ENCODE results near the gene GPR35. TPM values are rescaled to one million over a fixed set of nuclear protein-coding genes. Genes with fewer than 3 reads are reported as not detected.
A peak's percentile ranks its signal among the peaks of the same experiment; 100 is the strongest.

The GPR35 gene
- total and polyA plus RNA-seq, 11 donors, result 0.48 to 2.7 (median 0.93) TPM; not detected in 1

DNA sequence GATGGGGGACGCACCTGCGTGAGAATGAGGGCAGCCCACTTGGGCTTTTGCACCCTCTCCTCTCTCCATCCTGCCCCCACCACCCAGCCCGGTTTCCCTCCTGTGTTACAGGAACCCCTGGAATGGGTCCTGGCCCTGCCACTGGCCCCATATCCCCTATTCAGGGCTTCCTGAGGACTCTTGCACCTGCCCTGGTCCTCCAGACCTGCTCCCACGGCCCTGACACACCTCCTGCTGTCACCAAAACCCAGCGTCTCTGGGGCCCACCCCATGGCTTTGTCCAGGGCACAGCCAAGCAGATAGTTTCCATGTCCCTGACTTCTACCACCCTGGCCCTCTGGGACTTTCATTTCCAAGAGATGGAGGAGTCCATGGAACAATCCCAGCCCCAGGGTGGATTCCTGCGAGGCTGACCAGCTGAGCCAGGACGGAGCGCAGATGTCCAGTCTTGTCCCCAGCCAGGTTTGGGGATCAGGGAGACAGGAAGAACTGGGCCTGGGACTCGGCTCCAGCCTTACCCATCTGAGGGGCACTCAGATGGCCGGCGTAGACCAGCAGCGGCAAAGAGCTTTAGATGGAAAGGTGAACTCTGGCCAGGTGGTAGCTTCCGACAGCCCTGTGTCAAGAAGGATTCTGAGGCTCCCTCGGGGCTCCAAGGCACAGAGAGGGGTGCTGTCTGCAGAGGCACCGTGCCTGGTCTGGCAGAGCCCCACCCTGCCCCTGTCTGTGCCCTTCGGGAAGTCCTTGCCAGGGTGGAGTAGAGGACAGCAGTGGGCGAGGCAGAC is 12.0 kb downstream of the GPR35 start:
- no peaks in the 10 kb centered on the region for H3K4me1 ChIP-seq
- no peak overlapping the region for H3K4me3 ChIP-seq
- TF ChIP-seq, protein P1, sequence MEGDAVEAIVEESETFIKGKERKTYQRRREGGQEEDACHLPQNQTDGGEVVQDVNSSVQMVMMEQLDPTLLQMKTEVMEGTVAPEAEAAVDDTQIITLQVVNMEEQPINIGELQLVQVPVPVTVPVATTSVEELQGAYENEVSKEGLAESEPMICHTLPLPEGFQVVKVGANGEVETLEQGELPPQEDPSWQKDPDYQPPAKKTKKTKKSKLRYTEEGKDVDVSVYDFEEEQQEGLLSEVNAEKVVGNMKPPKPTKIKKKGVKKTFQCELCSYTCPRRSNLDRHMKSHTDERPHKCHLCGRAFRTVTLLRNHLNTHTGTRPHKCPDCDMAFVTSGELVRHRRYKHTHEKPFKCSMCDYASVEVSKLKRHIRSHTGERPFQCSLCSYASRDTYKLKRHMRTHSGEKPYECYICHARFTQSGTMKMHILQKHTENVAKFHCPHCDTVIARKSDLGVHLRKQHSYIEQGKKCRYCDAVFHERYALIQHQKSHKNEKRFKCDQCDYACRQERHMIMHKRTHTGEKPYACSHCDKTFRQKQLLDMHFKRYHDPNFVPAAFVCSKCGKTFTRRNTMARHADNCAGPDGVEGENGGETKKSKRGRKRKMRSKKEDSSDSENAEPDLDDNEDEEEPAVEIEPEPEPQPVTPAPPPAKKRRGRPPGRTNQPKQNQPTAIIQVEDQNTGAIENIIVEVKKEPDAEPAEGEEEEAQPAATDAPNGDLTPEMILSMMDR (IDR thresholded peaks at IDR 0.05), result no peak
- TF ChIP-seq POLR2A (IDR thresholded peaks at IDR 0.05), result no peak
- DNase-seq (peak in 2 of 5 donors; percentile 11 to 60), ATAC-seq (no peak)
- WGBS, 4 donors, result 75 to 84% (median 81%) methylated on average over 10 to 17 of the region's 17 CpGs
- intact Hi-C loops (cut with DNase I), result no loop called here
- peaks cover 0 to 9% (median 0%) of the 10 kb centered on the region in 12 donors for H3K9me3 ChIP-seq
- no peak overlapping the region for H3K27ac ChIP-seq
- peaks cover 0 to 3% (median 0%) of the 10 kb centered on the region in 9 donors for H3K27me3 ChIP-seq
- no peaks in the 10 kb centered on the region for H3K36me3 ChIP-seq

DNA sequence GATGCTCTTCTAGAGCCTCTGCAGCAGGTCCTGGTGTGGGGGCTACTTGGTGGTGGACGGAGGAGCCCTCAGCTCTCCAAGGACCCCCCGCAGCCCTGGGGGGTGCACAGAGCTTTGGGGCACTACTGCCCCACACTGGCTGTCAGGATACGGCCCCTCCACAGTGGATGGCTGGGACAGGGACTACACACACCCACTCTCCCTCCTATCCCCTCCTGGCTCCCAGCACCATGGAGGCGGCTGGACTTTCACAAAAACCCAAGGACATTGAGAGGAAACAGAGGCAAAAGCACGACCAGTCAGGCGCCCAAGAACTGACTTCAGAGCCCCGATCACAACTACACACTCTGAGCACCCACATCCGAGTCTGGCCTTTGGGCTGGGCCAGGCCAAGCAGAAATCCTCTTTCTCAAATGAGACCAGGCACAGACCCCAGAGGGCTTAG is 12.6 kb downstream of the GPR35 start:
- Histone ChIP-seq H3K27me3 (peaks cover 0 to 6% (median 0%) of the 10 kb centered on the region in 9 donors), H3K4me3 (no peak overlapping the region), H3K27ac (peak overlapping the region in 1 of 12 donors; percentile 68), H3K4me1 (no peaks in the 10 kb centered on the region), H3K36me3 (no peaks in the 10 kb centered on the region), H3K9me3 (peaks cover 0 to 9% (median 0%) of the 10 kb centered on the region in 12 donors)
- TF ChIP-seq, protein P1 (IDR thresholded peaks at IDR 0.05), result no peak
- TF ChIP-seq POLR2A (IDR thresholded peaks at IDR 0.05), result no peak
- 65 to 85% (median 72%) methylated on average over 8 of the region's 8 CpGs for WGBS, 4 donors
- ATAC-seq, result no peak
- DNase-seq, result no peak
- intact Hi-C loops (cut with DNase I), result no loop called here

DNA sequence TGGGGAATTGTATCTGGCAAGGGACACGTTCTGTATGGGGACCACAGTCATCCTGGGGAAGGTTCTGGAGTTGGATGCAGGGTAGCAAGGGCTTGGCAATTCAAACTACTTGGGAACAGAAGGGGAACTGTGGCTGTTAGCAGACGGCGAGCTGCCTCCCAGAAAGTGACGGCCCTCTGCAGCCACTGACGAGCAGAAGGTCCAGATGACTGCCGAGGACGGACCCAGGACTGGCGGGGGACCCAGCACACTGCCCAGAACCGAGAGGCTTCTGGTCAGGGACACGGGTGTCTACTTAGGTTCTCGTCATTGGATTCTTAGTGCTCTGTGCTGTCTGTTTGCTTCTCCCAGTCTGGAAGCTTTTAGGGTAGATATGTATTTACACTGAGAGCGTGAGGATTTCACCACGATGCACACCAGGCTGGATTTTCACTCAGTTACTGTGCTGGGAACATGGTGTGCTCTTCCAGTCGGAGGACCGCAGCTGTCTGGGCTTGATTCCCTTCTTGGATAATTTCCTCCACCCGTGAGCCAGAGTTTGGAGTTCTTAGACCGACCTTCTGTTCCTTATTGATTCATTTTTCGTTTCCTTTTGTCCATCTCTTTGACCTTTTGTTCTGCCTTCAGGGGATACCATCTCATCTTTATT is 13.4 kb downstream of the GPR35 start:
- Histone ChIP-seq H3K4me3 (no peak overlapping the region), H3K27ac (peak overlapping the region in 3 of 12 donors; percentile 11 to 68 (median 46))
- intact Hi-C loops (cut with DNase I), result no loop called here

More for the DNA sequence above, 13.4 kb downstream of the GPR35 start:
- H3K27me3 ChIP-seq, result peaks cover 0 to 6% (median 0%) of the 10 kb centered on the region in 9 donors
- no peaks in the 10 kb centered on the region for H3K36me3 ChIP-seq
- H3K4me1 ChIP-seq, result no peaks in the 10 kb centered on the region
- TF ChIP-seq, protein P1 (IDR thresholded peaks at IDR 0.05), result no peak
- no peak for TF ChIP-seq POLR2A (IDR thresholded peaks at IDR 0.05)
- DNase-seq (peak in 1 of 5 donors; percentile 55), ATAC-seq (peak in 3 of 4 donors; percentile 23 to 67 (median 53))
- peaks cover 0 to 7% (median 0%) of the 10 kb centered on the region in 12 donors for H3K9me3 ChIP-seq
- WGBS, 4 donors, result 61 to 74% (median 69%) methylated on average over 12 to 18 of the region's 18 CpGs

Data from heart left ventricle (tissue), 16 donors.